Liver (tissue), 9 donors: Measurements from ENCODE around the gene TGFBR3. TPM values are rescaled to one million over a fixed set of nuclear protein-coding genes. Genes with fewer than 3 reads are reported as not detected.

Source experiments
- DNase-seq: peaks from one replicate; pipeline ENCODE4 v3.0.0-alpha.2; 2017; ENCODE audit warnings: low spot score
- H3K27ac ChIP-seq, 2 donors: one replicate each; pipeline ENCODE4 v1.7.0; 2013; ENCODE audit warnings: inconsistent platforms in 2 of 2, low read length in 2 of 2, control low read depth in 1 of 2, low read depth in 1 of 2, mild to moderate bottlenecking in 1 of 2
- H3K27me3 ChIP-seq, 4 donors: one replicate each; pipeline versions ENCODE4 v1.6.1 to v1.7.0; 2013; ENCODE audit warnings: low read length in 3 of 4, inconsistent platforms in 1 of 4, mild to moderate bottlenecking in 1 of 4, moderate library complexity in 1 of 4; ENCODE audit not compliant: control insufficient read depth in 4 of 4, insufficient read depth in 4 of 4
- H3K36me3 ChIP-seq, 4 donors: one replicate each; pipeline versions ENCODE4 v1.6.1 to v1.7.0; 2013; ENCODE audit warnings: low read length in 3 of 4, mild to moderate bottlenecking in 3 of 4, low read depth in 1 of 4, moderate library complexity in 1 of 4; ENCODE audit not compliant: control insufficient read depth in 4 of 4, insufficient read depth in 3 of 4
- H3K4me1 ChIP-seq, 4 donors: one replicate each; pipeline versions ENCODE4 v1.6.1 to v1.7.0; 2013; ENCODE audit warnings: low read length in 3 of 4, mild to moderate bottlenecking in 3 of 4, moderate library complexity in 1 of 4; ENCODE audit not compliant: control insufficient read depth in 4 of 4, insufficient read depth in 4 of 4
- H3K4me3 ChIP-seq, 3 donors: one replicate each; pipeline versions ENCODE4 v1.6.1 to v1.7.0; 2013; ENCODE audit warnings: low read length in 3 of 3, control low read depth in 1 of 3, low read depth in 1 of 3, mild to moderate bottlenecking in 1 of 3
- H3K9ac ChIP-seq, 2 donors: one replicate each; pipeline ENCODE4 v1.7.0; 2013; ENCODE audit warnings: low read length in 2 of 2, mild to moderate bottlenecking in 2 of 2, moderate library complexity in 2 of 2, control low read depth in 1 of 2, low read depth in 1 of 2
- H3K9me3 ChIP-seq, 4 donors: one replicate each; pipeline versions ENCODE4 v1.6.1 to v1.7.0; 2013; ENCODE audit warnings: low read length in 3 of 4; ENCODE audit not compliant: control insufficient read depth in 4 of 4
- ATF3 ChIP-seq: IDR thresholded peaks from 2 replicates; pipeline ENCODE4 v1.6.1; 2016; ENCODE audit warnings: antibody characterized with exemption
- EGR1 ChIP-seq, 2 donors: IDR thresholded peaks; 2 replicates each; pipeline ENCODE4 v1.6.1; 2016 to 2018; ENCODE audit warnings: antibody characterized with exemption in 2 of 2, low read depth in 2 of 2
- GABPA ChIP-seq, 2 donors: IDR thresholded peaks in 1 of 2; conservative IDR thresholded peaks in 1 of 2; 2 replicates each; pipeline ENCODE4 v1.6.1; 2016; ENCODE audit warnings: antibody characterized with exemption in 2 of 2, mild to moderate bottlenecking in 1 of 2, moderate library complexity in 1 of 2
- HNF4A ChIP-seq, 2 donors: conservative IDR thresholded peaks; 2 replicates each; pipeline ENCODE4 v1.6.1; 2016; ENCODE audit warnings: antibody characterized with exemption in 2 of 2, mild to moderate bottlenecking in 2 of 2
- HNF4G ChIP-seq: IDR thresholded peaks from 2 replicates; pipeline ENCODE4 v1.6.1; 2016; ENCODE audit warnings: antibody characterized with exemption
- JUND ChIP-seq, 2 donors: IDR thresholded peaks; 2 replicates each; pipeline ENCODE4 v1.6.1; 2016; ENCODE audit warnings: antibody characterized with exemption in 2 of 2
- NR2F2 ChIP-seq: IDR thresholded peaks from 2 replicates; pipeline ENCODE4 v1.6.1; 2016; ENCODE audit warnings: antibody characterized with exemption
- REST ChIP-seq: IDR thresholded peaks from 2 replicates; pipeline ENCODE4 v1.6.1; 2016; ENCODE audit warnings: antibody characterized with exemption, mild to moderate bottlenecking
- SP1 ChIP-seq: IDR thresholded peaks from 2 replicates; pipeline ENCODE4 v1.6.1; 2018; ENCODE audit warnings: antibody characterized with exemption, mild to moderate bottlenecking
- ZBTB33 ChIP-seq: IDR thresholded peaks from 2 replicates; pipeline ENCODE4 v1.6.1; 2016; ENCODE audit warnings: antibody characterized with exemption
- WGBS: extraction: QIAGEN DNeasy Blood & Tissue Kit; methylation state at CpG from one replicate; pipeline ENCODE4 v1.1.7; 2013; 5-methylcytosine and 5-hydroxymethylcytosine counted together
- polyA plus RNA-seq, 2 donors: library from polyadenylated mRNA; stranded (reverse) in 1 of 2; unstranded in 1 of 2; fragments of 200-250 nt in 1 of 2; fragments of >200 nt in 1 of 2; fragmentation: Nextera tagmentation in 1 of 2; extraction: Ambion mirVana in 1 of 2; gene quantifications; one replicate each; pipeline versions ENCODE4 v1.2.1 to v1.2.3, GENCODE V29; 2013 to 2015
- total RNA-seq, 2 donors: library from RNA; depleted of rRNA; stranded (reverse); fragments of >200 nt; gene quantifications; one replicate each; pipeline ENCODE4 v1.2.3, GENCODE V29; 2014
- donor health status: healthy.
- donor health status: healthy.
- donor health status: healthy.
- donor health status: healthy.
- donor health status: healthy.

TGFBR3 gene
- total and polyA plus RNA-seq, 4 donors = 6.1 to 19.3 (median 9.9) TPM

- TF ChIP-seq REST = no peak
- no peak for TF ChIP-seq EGR1 (IDR thresholded peaks at IDR 0.05; ENCODE audit: low read depth in 2 of 2)
- no peak for TF ChIP-seq ATF3
- TF ChIP-seq NR2F2 = no peak
These were observed 23.8 kb downstream of the TGFBR3 start (continued) for GRCh38 chr1:91862120-91862519.

GRCh38 chr1:91857557-91858239 is 28.3 kb downstream of the TGFBR3 start:
- TF ChIP-seq SP1 (no peak), ATF3 (no peak), NR2F2 (peak; percentile 48)
- Histone ChIP-seq H3K27ac (no peak overlapping the region), H3K4me3 (no peak overlapping the region), H3K9me3 (no peaks in the 10 kb centered on the region), H3K27me3 (no peaks in the 10 kb centered on the region), H3K36me3 (peaks cover 0 to 6% (median under 1%) of the 10 kb centered on the region in 4 donors), H3K4me1 (no peaks in the 10 kb centered on the region), H3K9ac (no peak overlapping the region)
- no peak for DNase-seq
- WGBS = 90% methylated on average over 2 of the region's 2 CpGs

- peaks cover 0 to 6% (median under 1%) of the 10 kb centered on the region in 4 donors for H3K36me3 ChIP-seq
- no peak overlapping the region for H3K4me3 ChIP-seq
- no peak overlapping the region for H3K27ac ChIP-seq
- no peak for TF ChIP-seq ZBTB33
- TF ChIP-seq HNF4A (conservative IDR thresholded peaks at IDR 0.05) = no peak
- no peak for TF ChIP-seq HNF4G
- no peak for TF ChIP-seq JUND (IDR thresholded peaks at IDR 0.05)
- no peak for TF ChIP-seq GABPA (IDR thresholded peaks at IDR 0.05 in 1 of 2, conservative IDR thresholded peaks at IDR 0.05 in 1 of 2)
- no peaks in the 10 kb centered on the region for H3K27me3 ChIP-seq
- DNase-seq = no peak
- no peaks in the 10 kb centered on the region for H3K4me1 ChIP-seq
- no peak overlapping the region for H3K9ac ChIP-seq
- WGBS = 52% methylated on average over 1 of the region's 1 CpG
- H3K9me3 ChIP-seq = no peaks in the 10 kb centered on the region
These were observed 29.0 kb downstream of the TGFBR3 start for GRCh38 chr1:91856996-91857395.
